Endothelial cell of umbilical vein (primary cell): ENCODE data around the gene RPL18.

Experiments
- CTCF ChIP-seq, 2 donors: IDR thresholded peaks; 1 replicate in 1 of 2; 2 replicates in 1 of 2; pipeline ENCODE4 v1.5.1; 2011; ENCODE audit warnings: low read length in 2 of 2, mild to moderate bottlenecking in 2 of 2, moderate library complexity in 2 of 2, control low read depth in 1 of 2, inconsistent platforms in 1 of 2, low read depth in 1 of 2; ENCODE audit not compliant: insufficient read depth in 1 of 2; ENCODE audit errors: extremely low read depth in 1 of 2
- EZH2 ChIP-seq: IDR thresholded peaks from 2 replicates; pipeline ENCODE4 v1.6.1; 2012; ENCODE audit warnings: borderline replicate concordance, low read depth, mild to moderate bottlenecking, moderate library complexity, low read length, inconsistent platforms; ENCODE audit not compliant: severe bottlenecking
- JUN ChIP-seq: IDR thresholded peaks from 2 replicates; pipeline ENCODE4 v1.6.1; 2011; ENCODE audit warnings: borderline replicate concordance, low read depth; ENCODE audit not compliant: insufficient read length, insufficient read depth
- MAX ChIP-seq: IDR thresholded peaks from 2 replicates; pipeline ENCODE4 v1.6.1; 2011; ENCODE audit not compliant: insufficient read depth, insufficient read length
- POLR2A ChIP-seq: IDR thresholded peaks from 2 replicates; pipeline ENCODE4 v1.6.1; 2012; ENCODE audit warnings: low read depth, mild to moderate bottlenecking, control low read depth, low read length
- POLR2AphosphoS5 ChIP-seq: IDR thresholded peaks from 2 replicates; pipeline ENCODE4 v1.6.1; 2012; ENCODE audit warnings: low read depth, mild to moderate bottlenecking, control low read depth, low read length, moderate library complexity; ENCODE audit not compliant: insufficient read depth

- TF ChIP-seq CTCF (IDR thresholded peaks at IDR 0.05; ENCODE audit: extremely low read depth in 1 of 2, insufficient read depth in 1 of 2, low read depth in 1 of 2, low read length in 2 of 2) (no peak), EZH2 (no peak), POLR2A (no peak), JUN (no peak), POLR2AphosphoS5 (no peak), MAX (no peak)
Measured at GRCh38 chr19:48668761-48669160, 49.8 kb upstream of the RPL18 start.
